GM12878 (cell line): ENCODE measurements around the gene KRT75. TPM values are rescaled to one million over a fixed set of nuclear protein-coding genes. Genes with fewer than 3 reads are reported as not detected.
A peak's percentile ranks its signal among the peaks of the same experiment; 100 is the strongest.

Experiments used
- CBX5 ChIP-seq: sonication (generic); IDR thresholded peaks from 2 replicates; pipeline ENCODE4 v1.6.1; 2016; ENCODE audit warnings: low read depth, moderate library complexity, mild to moderate bottlenecking, inconsistent platforms
- E2F8 ChIP-seq: fragments of 450-650 bp; IDR thresholded peaks from 2 replicates; pipeline ENCODE4 v1.6.1; 2018; ENCODE audit warnings: mild to moderate bottlenecking, low read depth, moderate library complexity; ENCODE audit not compliant: partially characterized antibody
- EED ChIP-seq: sonication (generic); IDR thresholded peaks from 2 replicates; pipeline ENCODE4 v1.6.1; 2016; ENCODE audit warnings: antibody characterized with exemption, low read depth
- FOXK2 ChIP-seq: fragments of 450-650 bp; IDR thresholded peaks from 2 replicates; pipeline ENCODE4 v1.6.1; 2017; ENCODE audit warnings: mild to moderate bottlenecking, moderate library complexity
- MTA3 ChIP-seq: IDR thresholded peaks from 2 replicates; pipeline ENCODE4 v1.6.1; 2012; ENCODE audit warnings: low read length, inconsistent platforms, borderline replicate concordance
- PBX3 ChIP-seq: IDR thresholded peaks from 2 replicates; pipeline ENCODE4 v1.6.1; 2011; ENCODE audit warnings: mild to moderate bottlenecking, low read depth, low read length, moderate library complexity; ENCODE audit not compliant: insufficient replicate concordance
- SMAD1 ChIP-seq: fragments of 450-650 bp; IDR thresholded peaks from 2 replicates; pipeline ENCODE4 v1.6.1; 2018; ENCODE audit warnings: mild to moderate bottlenecking, low read depth; ENCODE audit not compliant: partially characterized antibody
- SMC3 ChIP-seq: IDR thresholded peaks from 2 replicates; pipeline ENCODE4 v1.6.1; 2011; ENCODE audit warnings: low read length, improper control_type of control experiment, borderline replicate concordance
- STAT1 ChIP-seq: fragments of 450-650 bp; conservative IDR thresholded peaks from 2 replicates; pipeline ENCODE4 v1.6.1; 2014; ENCODE audit warnings: antibody characterized with exemption, mild to moderate bottlenecking
- ZBTB4 ChIP-seq: fragments of 450-650 bp; formaldehyde crosslinking; IDR thresholded peaks from 2 replicates; pipeline ENCODE4 v1.4.0; 2022; ENCODE audit warnings: mild to moderate bottlenecking, moderate library complexity
- polyA plus RNA-seq, 11 experiments: library from polyadenylated mRNA; depleted of rRNA in 4 of 11; unstranded in 6 of 11; stranded (reverse) in 5 of 11; fragments of >200 nt; fragmentation: Nextera tagmentation in 4 of 11; fragmentation: Illumina TruSeq in 1 of 11; extraction: Ambion mirVana in 4 of 11; extraction: Trizol in 1 of 11; gene quantifications; 1 replicate in 1 of 11; 2 replicates in 10 of 11; pipeline versions ENCODE4 v1.2.1 to v1.2.3, GENCODE V29; 2011 to 2016; ENCODE audit warnings: inconsistent platforms in 2 of 11, missing spikeins in 2 of 11, low read depth in 1 of 11
- total RNA-seq, 4 experiments: library from RNA; depleted of rRNA in 3 of 4; stranded (reverse); fragments of >200 nt in 3 of 4; fragmentation: Illumina TruSeq in 1 of 4; extraction: Trizol in 1 of 4; gene quantifications; 2 replicates each; pipeline versions ENCODE4 v1.2.1 to v1.2.3, GENCODE V29; 2013 to 2021

KRT75 gene
- total and polyA plus RNA-seq, 10 of the 15 experiments (the other 5 are each of a cell fraction or from before 2014, with no cell fraction given) = not detected

GRCh38 chr12:52390739-52391617, 43.2 kb downstream of the KRT75 start (continued):
- TF ChIP-seq MTA3 (no peak), FOXK2 (no peak), EED (no peak), CBX5 (no peak), SMC3 (peak; percentile 36; the same call in 1 of the 2 replicates), STAT1 (no peak), E2F8 (no peak), SMAD1 (no peak), ZBTB4 (CRISPR knock-in tag) (no peak), PBX3 (no peak)
